Natural killer cell (primary cell): Measurements from ENCODE around the gene MAP2K6. TPM values are rescaled to one million over a fixed set of nuclear protein-coding genes. Genes with fewer than 3 reads are reported as not detected.

Experiments used
- ATAC-seq, 3 donors: fragments of 150-1000 bp in 2 of 3; fragments of 200-7000 bp in 1 of 3; cut with Tn5 transposase; 1 replicate in 1 of 3; 2 replicates in 2 of 3; pipeline ENCODE4 v1.10.0; 2021; ENCODE audit warnings: mild to moderate bottlenecking in 2 of 3, moderate library complexity in 2 of 3
- DNase-seq, 2 donors: peaks; one replicate each; pipeline versions ENCODE4 v3.0.0 to v3.0.0-alpha.2; 2013 to 2021; ENCODE audit warnings: mixed read lengths in 1 of 2
- H3K27ac ChIP-seq: one replicate; pipeline ENCODE4 v1.5.1; 2013; ENCODE audit warnings: mild to moderate bottlenecking, low read length
- H3K27me3 ChIP-seq: one replicate; pipeline ENCODE4 v1.6.1; 2013; ENCODE audit warnings: low read length; ENCODE audit not compliant: control insufficient read depth, insufficient read depth
- H3K36me3 ChIP-seq: one replicate; pipeline ENCODE4 v1.6.1; 2013; ENCODE audit warnings: low read length; ENCODE audit not compliant: control insufficient read depth, insufficient read depth
- H3K4me1 ChIP-seq: one replicate; pipeline ENCODE4 v1.6.1; 2013; ENCODE audit warnings: low read length; ENCODE audit not compliant: control insufficient read depth, insufficient read depth
- H3K4me3 ChIP-seq: one replicate; pipeline ENCODE4 v1.5.1; 2013; ENCODE audit warnings: low read length
- H3K9me3 ChIP-seq: one replicate; pipeline ENCODE4 v1.6.1; 2013; ENCODE audit warnings: low read length; ENCODE audit not compliant: control insufficient read depth, insufficient read depth
- H3K27ac Mint-ChIP-seq, 2 donors: one replicate each; pipeline ENCODE4 v1.8.0; 2022; ENCODE audit warnings: mild to moderate bottlenecking in 2 of 2, mixed read lengths in 2 of 2, moderate library complexity in 1 of 2
- H3K27me3 Mint-ChIP-seq, 2 donors: one replicate each; pipeline ENCODE4 v1.8.0; 2022; ENCODE audit warnings: low read depth in 2 of 2, mixed read lengths in 2 of 2
- H3K36me3 Mint-ChIP-seq: one replicate; pipeline ENCODE4 v1.8.0; 2022; ENCODE audit warnings: mixed read lengths
- H3K4me1 Mint-ChIP-seq, 2 donors: one replicate each; pipeline ENCODE4 v1.8.0; 2022; ENCODE audit warnings: mixed read lengths in 2 of 2
- H3K4me3 Mint-ChIP-seq: one replicate; pipeline ENCODE4 v1.8.0; 2022; ENCODE audit warnings: mild to moderate bottlenecking, moderate library complexity, mixed read lengths
- H3K9me3 Mint-ChIP-seq, 2 donors: one replicate each; pipeline ENCODE4 v1.8.0; 2022; ENCODE audit warnings: mixed read lengths in 2 of 2
- WGBS: methylation state at CpG from one replicate; pipeline ENCODE4 v1.1.7; 2013; ENCODE audit warnings: missing lambda C conversion rate; ENCODE audit not compliant: insufficient coverage; 5-methylcytosine and 5-hydroxymethylcytosine counted together
- intact Hi-C: fragments of 100-400 bp; cut with micrococcal nuclease; formaldehyde crosslinking; loops from one replicate; pipeline ENCODE4 v1.14.2; 2022
- total RNA-seq, 4 donors: library from RNA; stranded (reverse); fragments of 120-200 nt in 1 of 4; gene quantifications; one replicate each; pipeline versions ENCODE4 v1.2.3 to v1.2.4, GENCODE V29; 2013 to 2022
- TF ChIP-seq, protein P1 (sequence below): fragments of 200-600 bp; IDR thresholded peaks from one replicate; pipeline ENCODE4 v1.8.0; 2022; ENCODE audit warnings: antibody characterized with exemption

The MAP2K6 gene
- total RNA-seq, 3 donors from 2014 or later (not counting 1 experiment from before 2014, with no cell fraction given) = 11.8 to 16.9 (median 14.0) TPM

DNA sequence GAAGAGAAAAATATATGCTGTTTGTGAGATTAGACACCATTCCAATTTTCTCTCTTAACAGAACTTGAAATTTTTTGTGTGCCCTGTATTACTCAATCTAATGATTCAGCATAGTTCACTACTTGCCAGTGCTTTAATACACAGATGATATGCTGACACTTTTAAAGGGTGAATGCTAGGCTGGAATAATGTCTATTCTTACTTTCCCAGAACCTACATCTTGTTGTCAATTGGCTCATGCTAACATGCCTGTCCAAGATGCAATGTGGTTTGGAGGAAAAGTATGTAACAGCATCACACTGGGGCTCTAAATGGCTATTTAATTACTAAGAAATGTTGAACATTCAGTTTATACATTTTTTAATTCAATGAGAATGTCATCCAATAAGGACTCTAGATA, 7.6 kb upstream of the MAP2K6 start:
- ATAC-seq = no peak
- Mint-ChIP-seq H3K27me3 (no peaks in the 10 kb centered on the region), H3K9me3 (no peaks in the 10 kb centered on the region), H3K27ac (no peak overlapping the region), H3K4me1 (no peaks in the 10 kb centered on the region), H3K36me3 (no peaks in the 10 kb centered on the region), H3K4me3 (no peak overlapping the region)
- DNase-seq = no peak
- no peaks in the 10 kb centered on the region for H3K9me3 ChIP-seq
- no peak overlapping the region for H3K4me3 ChIP-seq
- no peaks in the 10 kb centered on the region for H3K36me3 ChIP-seq
- TF ChIP-seq, protein P1, sequence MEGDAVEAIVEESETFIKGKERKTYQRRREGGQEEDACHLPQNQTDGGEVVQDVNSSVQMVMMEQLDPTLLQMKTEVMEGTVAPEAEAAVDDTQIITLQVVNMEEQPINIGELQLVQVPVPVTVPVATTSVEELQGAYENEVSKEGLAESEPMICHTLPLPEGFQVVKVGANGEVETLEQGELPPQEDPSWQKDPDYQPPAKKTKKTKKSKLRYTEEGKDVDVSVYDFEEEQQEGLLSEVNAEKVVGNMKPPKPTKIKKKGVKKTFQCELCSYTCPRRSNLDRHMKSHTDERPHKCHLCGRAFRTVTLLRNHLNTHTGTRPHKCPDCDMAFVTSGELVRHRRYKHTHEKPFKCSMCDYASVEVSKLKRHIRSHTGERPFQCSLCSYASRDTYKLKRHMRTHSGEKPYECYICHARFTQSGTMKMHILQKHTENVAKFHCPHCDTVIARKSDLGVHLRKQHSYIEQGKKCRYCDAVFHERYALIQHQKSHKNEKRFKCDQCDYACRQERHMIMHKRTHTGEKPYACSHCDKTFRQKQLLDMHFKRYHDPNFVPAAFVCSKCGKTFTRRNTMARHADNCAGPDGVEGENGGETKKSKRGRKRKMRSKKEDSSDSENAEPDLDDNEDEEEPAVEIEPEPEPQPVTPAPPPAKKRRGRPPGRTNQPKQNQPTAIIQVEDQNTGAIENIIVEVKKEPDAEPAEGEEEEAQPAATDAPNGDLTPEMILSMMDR = no peak
- H3K27ac ChIP-seq = no peak overlapping the region
- H3K4me1 ChIP-seq = no peaks in the 10 kb centered on the region
- intact Hi-C loops = loop anchor here (10.0 kb wide), 1 partner anchor 62 kb away; no protein-coding TSS in a partner anchor
- no peaks in the 10 kb centered on the region for H3K27me3 ChIP-seq

DNA sequence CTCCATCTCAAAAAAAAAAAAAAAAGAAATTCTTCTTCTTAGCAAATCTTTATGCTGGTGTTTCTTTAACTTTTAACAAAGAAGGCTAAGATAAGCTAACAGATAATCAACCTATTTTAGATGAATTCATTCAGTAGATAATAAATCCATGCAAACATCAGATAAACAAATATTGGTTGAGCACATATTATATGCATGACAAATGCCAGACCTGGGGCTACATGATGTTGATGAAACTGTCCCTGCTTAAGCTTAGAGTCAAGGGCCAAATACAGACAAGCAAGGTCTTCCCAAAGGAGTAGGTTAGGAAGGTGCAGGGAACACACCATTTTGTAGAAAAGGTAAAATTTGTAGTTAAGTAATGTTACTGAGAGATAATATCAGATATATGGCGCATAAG, 6.7 kb upstream of the MAP2K6 start:
- no peaks in the 10 kb centered on the region for H3K9me3 ChIP-seq
- H3K9me3 Mint-ChIP-seq = no peaks in the 10 kb centered on the region
- no peaks in the 10 kb centered on the region for H3K27me3 ChIP-seq
- DNase-seq (no peak), ATAC-seq (no peak)
- H3K27ac Mint-ChIP-seq = no peak overlapping the region
- H3K36me3 ChIP-seq = no peaks in the 10 kb centered on the region
- TF ChIP-seq, protein P1 = no peak
- no peak overlapping the region for H3K27ac ChIP-seq
- H3K27me3 Mint-ChIP-seq = no peaks in the 10 kb centered on the region
- no peaks in the 10 kb centered on the region for H3K36me3 Mint-ChIP-seq
- no peak overlapping the region for H3K4me3 Mint-ChIP-seq
- H3K4me1 ChIP-seq = no peaks in the 10 kb centered on the region
- intact Hi-C loops = loop anchor here (10.0 kb wide), 1 partner anchor 63 kb away; no protein-coding TSS in a partner anchor
- WGBS = 100% methylated on average over 1 of the region's 1 CpG
- H3K4me3 ChIP-seq = no peak overlapping the region
- no peaks in the 10 kb centered on the region for H3K4me1 Mint-ChIP-seq

DNA sequence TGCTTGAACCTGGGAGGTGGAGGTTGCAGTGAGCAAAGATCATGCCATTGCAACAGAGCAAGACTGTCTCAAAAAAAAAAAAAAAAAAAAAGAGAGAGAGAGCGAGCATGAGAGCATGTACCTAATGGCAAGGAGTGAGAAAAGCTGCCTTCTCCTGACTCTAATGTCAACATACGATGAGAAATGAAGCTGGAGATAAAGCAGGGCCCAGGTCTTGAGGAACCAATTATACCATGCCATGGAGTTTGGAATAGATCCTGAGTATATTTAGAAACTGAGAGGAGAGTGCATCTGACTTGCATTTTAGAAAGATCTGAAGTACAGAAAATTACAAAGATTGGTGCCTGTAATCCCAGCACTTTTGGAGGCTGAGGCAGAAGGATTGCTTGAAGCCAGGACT, 3.8 kb upstream of the MAP2K6 start:
- no peak overlapping the region for H3K27ac ChIP-seq
- Mint-ChIP-seq H3K4me3 (no peak overlapping the region), H3K9me3 (no peaks in the 10 kb centered on the region), H3K27ac (no peak overlapping the region), H3K4me1 (no peaks in the 10 kb centered on the region), H3K36me3 (no peaks in the 10 kb centered on the region), H3K27me3 (no peaks in the 10 kb centered on the region)
- no peaks in the 10 kb centered on the region for H3K27me3 ChIP-seq
- H3K9me3 ChIP-seq = no peaks in the 10 kb centered on the region
- DNase-seq (no peak), ATAC-seq (no peak)
- H3K4me1 ChIP-seq = peaks cover 8% of the 10 kb centered on the region
- H3K36me3 ChIP-seq = no peaks in the 10 kb centered on the region
- TF ChIP-seq, protein P1 = no peak
- intact Hi-C loops = no loop called here
- WGBS = 86% methylated on average over 2 of the region's 2 CpGs
- no peak overlapping the region for H3K4me3 ChIP-seq

DNA sequence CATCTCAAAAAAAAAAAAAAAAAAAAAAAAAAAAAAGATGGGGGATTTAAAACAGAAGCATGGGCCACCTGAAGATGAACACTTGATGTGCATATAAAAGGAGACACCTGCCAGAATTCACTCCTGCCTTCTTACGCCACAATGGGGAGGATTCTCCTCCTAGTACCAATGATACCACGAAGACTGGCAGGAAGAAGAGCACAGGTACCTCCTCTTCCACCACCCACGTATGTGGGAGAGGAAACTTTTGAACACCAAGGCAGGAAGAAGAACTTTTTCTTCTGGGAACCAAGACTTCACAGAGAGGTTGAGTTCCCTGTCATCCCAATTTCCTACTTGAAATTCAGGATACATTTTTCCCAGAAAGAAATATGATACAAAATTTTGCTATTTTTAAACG, 2.7 kb upstream of the MAP2K6 start:
- ATAC-seq = no peak
- no peak overlapping the region for H3K27ac ChIP-seq
- peaks cover 10% of the 10 kb centered on the region for H3K4me1 ChIP-seq
- WGBS = 79% methylated on average over 2 of the region's 4 CpGs
- Mint-ChIP-seq H3K27me3 (no peaks in the 10 kb centered on the region), H3K36me3 (no peaks in the 10 kb centered on the region), H3K9me3 (no peaks in the 10 kb centered on the region), H3K27ac (no peak overlapping the region), H3K4me3 (no peak overlapping the region), H3K4me1 (no peaks in the 10 kb centered on the region)
- no peak overlapping the region for H3K4me3 ChIP-seq
- TF ChIP-seq, protein P1 = no peak
- H3K27me3 ChIP-seq = no peaks in the 10 kb centered on the region
- intact Hi-C loops = no loop called here
- H3K36me3 ChIP-seq = no peaks in the 10 kb centered on the region
- DNase-seq = no peak
- H3K9me3 ChIP-seq = no peaks in the 10 kb centered on the region
